Epithelial cell of prostate (primary cell): ENCODE results near the gene RAB35.

ENCODE experiments used
- DNase-seq: peaks from one replicate; pipeline ENCODE4 v3.0.0-alpha.2; 2011; ENCODE audit warnings: low read depth, low spot score
- H3K27ac ChIP-seq: fragments of 450-650 bp; 2 replicates; pipeline ENCODE4 v1.5.1; 2017; ENCODE audit warnings: mild to moderate bottlenecking

The RAB35 gene

DNA sequence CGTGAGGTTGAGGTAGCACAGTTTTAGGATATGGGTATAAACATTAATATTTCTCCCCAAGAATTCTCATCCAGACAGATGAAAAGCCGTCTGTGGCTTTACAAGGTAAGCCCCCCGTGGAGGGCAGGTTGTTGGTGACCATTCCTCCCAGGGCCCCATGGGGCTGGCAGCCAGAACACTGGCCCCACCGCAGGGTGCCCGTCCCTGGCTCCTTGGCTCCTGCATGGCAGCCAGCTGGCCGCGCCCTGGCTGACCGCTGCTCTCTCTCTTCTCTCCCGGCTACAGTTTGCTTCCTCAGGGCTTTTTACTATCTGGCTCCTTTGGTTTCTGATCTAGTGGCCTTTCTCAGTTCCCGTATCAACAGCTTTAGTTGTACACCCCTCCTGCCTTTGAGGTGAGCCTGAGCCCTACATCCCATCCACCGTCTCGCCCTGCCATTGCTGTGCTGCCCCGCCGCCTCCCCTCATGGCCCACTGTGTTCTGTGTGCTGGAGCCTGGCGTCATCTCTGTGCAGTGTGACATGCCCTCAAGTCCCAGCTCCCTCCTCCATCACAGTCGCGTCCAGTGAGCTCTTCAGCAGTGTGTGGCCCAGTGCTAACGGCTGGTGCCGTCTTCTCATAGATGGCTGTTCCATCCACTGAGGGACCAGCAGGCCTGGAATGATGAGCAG, 25.8 kb downstream of the RAB35 start:
- no peak for DNase-seq
- no peak overlapping the region for H3K27ac ChIP-seq

DNA sequence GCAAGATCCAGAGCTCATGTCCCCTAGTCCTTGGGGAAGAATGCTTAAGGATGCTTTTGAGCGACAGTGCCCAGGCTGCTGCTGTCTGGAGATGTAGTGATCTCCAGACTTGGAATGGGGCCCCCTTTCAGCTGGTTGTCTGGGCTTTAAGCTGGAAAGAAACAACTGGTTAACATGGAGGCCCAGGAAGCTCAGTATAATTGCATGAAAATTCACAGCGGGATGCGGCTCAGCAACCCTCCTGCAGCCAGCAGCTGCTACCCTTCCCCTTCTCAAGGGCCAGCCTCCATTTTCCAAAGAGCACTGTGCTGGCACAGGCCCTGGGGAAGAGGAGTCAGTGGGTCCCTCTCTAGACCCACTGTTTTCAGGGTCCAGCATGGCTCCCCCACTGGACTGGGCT, 26.3 kb downstream of the RAB35 start:
- DNase-seq: no peak
- no peak overlapping the region for H3K27ac ChIP-seq

DNA sequence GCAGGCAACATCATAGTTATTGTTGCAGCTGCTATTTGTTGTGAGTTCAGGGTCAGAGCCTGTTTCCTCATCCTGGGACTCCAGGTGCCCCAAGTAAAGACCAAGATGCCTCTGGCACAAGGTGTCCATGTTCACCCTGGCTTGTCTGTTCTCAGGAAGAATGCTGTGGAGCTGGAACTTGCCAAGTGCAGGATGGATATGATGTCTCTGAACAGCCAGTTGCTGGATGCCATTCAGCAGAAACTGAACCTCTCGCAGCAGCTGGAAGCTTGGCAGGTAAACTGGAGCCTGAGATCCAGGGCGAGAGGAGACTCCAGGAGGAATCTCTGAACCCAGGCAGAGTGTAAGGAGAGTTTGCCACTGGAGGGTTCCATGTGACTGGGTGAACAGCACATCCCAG, 26.8 kb downstream of the RAB35 start:
- DNase-seq: no peak
- H3K27ac ChIP-seq: no peak overlapping the region

DNA sequence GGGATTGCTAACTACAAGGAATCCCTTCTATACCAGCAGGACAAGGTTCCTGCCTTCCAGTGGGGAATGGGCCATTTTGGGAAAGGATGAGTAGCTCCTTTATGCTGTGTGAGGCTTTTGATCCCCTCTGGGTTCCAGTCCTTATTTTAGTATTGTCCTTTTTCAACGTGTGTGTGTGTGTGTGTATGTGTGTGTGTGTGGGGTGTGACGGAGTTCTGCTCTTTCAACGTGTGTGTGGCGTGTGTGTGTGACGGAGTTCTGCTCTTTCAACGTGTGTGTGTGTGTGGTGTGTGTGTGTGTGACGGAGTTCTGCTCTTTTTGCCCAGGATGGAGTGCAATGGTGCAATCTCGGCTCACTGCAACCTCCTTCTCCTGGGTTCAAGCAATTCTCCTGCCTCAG, 27.4 kb downstream of the RAB35 start:
- no peak overlapping the region for H3K27ac ChIP-seq
- DNase-seq: no peak

DNA sequence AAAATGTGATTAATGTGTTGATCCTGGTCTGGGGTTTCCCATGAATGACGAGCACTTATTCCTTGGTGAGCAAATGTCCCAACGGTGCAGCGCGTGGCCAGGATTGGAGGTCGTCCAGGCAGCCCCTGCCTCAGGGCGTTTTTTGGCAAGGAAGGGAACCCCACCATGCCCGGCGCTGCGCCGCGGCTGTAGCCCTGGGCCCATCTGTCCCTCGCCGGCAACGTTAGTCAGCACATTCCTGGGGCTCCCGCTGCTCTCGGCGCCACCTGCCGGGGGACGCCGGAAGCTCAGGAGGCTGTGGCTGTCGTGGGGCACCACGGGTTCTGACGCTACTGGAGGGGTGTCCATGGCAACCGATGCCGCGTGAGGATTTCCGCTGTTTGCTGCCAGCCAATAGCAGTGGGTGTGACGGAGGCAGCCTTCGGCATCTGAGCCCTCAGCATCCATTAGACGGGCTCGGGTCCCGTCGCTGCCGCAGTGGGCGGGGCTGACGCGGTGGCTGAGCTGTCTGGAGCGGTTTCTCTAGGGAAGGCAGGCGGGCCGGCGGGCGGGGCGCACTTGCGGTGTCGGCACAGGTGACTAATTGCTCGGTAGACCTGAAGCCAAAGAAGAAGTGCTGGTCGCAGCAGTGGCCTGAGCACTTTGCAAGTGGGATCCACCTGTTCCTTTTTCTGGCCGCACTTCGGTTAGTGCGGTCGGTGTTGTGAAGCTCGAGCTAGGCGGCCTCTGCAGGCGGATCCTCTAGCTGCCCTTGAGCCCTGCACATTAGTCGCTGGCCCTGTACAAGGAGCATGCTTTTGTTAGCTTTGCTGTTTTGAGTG, 29.5 kb downstream of the RAB35 start:
- H3K27ac ChIP-seq: peak overlapping the region; percentile 42
- DNase-seq: peak; percentile 93

DNA sequence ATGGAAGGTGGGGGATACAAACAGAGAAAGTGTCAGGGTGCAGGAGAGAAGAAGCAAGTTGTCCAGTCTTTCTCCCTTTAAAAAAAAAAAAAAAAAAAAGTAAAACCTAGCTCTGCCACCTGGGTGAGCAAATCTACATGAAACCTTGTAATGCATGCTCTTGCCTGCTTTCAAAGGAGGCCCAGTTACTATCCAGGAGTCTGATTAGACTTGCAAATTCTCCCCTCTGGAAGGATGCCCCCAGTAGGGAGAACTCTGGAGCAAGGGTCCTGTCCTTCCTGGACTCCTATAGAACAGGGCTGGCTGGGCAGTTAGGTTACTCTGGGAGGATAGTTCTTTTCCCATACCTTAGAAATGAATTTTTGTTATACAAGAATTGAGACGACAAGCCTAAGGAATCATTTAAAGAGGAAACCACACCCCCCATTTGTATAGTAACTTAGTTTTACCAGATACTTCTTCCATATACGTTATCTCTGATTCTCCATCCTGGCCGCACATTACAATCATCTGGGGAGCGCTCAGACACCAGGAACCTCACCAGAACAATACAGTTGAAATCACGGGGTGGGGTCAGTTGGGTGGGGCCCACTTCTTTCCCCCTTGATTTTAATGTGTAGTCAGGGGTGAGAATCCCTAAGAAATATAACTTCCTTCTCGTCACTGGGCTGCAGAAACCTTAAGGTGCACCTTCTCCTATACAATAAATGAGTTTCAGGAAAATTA, 30.5 kb downstream of the RAB35 start:
- no peak for DNase-seq
- H3K27ac ChIP-seq: peak overlapping the region; percentile 42

DNA sequence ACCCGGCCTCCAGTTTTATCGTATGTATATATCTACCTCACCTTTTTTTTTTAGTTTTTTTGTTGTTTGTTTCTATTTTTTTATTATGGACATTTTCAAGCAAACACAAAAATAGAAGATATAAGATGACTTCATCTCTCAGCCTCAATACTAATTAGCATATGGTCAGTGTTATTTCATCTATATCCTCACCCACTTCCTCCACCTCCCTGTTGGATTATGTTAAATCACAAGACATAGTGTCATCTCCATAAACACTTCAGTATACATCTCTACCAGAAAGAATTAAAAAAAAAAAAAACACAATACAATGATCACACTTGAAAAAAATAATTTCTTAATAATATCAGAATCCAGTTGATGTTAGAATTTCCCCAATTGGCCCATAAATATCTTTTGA, 34.9 kb downstream of the RAB35 start:
- DNase-seq: no peak
- no peak overlapping the region for H3K27ac ChIP-seq

DNA sequence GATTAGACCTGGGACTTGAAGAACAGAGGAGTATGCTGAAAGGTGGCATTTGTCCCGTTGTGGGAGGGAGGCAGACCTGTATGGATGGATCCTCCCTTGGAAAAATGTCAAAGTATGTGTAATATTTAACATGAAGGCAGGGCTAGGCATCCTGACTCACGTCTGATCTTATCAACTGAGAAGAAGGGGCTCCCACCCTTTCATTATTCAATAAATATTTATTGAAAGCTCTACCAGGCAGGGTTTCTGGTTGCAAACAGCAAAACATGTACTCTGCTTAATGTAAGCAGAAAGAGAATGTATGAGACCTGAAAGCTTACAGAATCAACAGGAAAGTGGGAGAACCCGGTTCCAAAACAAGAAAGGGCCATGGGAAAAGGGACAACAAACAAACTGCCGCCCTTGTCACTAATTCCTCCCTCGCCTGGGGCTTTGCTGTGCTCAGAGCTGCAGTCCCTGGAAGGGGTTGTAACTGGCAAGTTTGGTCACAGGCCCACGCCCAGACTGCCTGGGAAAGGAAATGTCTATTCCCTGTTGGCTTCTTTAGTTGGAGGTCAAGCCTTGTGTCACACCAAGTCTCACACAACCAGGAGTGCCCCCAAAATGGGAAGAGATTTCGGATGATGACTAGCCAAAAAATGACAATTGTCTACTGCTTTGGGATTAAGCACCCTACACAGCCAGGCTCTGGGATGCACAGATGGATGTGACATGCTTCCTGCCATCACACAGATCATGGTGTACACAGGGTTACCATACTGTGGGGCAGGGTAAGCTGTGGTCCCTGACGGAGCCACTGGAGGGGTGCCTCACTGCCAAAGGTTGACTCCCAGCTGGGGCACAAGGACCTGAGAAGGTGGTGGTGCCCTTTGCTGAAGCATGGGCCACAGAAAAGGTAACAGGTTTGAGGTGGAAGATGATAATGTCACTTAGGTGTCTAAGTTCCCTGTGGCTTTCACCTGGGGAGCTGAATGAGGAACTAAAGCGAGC, 36.8 kb downstream of the RAB35 start:
- peak; percentile 58 for DNase-seq
- peak overlapping the region; percentile 74 for H3K27ac ChIP-seq

DNA sequence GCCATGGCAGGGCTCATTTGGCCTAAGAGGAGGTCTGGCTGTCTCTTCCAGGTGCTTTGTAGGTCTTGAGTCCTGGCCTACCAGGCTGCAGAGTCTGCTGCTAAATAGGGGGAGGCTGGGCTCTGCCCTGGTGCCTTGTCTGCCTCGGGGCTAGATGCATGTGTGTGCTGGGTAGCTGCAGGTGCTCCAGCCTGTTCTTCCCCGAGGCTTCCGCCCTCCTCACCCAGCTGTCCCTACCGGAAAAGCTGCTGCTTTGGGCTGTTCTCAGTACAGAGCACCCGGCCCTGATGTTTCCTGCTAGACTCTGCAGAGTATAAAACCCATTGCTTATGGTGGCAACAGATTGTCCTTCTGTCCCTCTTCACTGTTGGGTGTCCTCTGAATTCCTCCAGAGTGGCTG, 37.7 kb downstream of the RAB35 start:
- no peak for DNase-seq
- H3K27ac ChIP-seq: peak overlapping the region; percentile 74

DNA sequence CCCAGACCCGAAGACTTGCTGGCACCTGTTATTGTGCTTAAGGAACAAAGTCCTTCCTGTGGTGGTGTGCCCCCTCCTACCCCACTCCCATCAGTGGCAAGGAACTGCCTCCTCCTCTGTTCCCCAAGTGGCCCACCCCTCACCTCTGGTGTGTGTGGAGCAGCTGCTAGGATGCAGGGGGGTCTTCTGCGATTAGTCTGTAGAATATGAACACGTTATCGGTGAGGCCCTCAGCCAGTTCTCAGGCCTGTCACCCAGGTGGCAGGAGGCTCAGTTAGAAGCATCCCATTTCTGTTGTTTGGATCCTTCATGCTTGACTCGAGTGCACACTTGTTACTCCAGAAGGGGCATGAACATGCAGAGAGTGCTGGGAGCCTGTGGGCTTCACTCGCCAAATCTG, 39.3 kb downstream of the RAB35 start:
- no peak for DNase-seq
- no peak overlapping the region for H3K27ac ChIP-seq

DNA sequence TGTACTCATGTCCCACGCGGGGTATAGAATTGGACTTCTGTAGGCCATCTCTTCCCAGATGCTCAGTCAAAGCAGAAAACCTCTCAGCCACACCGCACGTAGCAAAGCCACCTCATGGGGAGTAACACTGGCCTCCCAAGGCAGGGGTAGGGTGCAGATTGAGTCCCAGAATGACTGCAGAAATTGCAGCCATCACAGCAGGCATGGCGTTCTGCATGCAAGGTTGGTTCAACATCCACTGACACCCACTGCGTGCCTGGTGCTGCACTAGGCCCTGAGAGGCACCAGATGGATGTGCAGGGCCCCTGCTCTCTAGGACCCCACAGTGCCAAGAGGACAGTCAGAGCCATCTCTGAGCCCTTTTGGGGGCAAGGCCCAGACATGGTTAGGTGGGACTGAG, 39.9 kb downstream of the RAB35 start:
- no peak for DNase-seq
- H3K27ac ChIP-seq: no peak overlapping the region

DNA sequence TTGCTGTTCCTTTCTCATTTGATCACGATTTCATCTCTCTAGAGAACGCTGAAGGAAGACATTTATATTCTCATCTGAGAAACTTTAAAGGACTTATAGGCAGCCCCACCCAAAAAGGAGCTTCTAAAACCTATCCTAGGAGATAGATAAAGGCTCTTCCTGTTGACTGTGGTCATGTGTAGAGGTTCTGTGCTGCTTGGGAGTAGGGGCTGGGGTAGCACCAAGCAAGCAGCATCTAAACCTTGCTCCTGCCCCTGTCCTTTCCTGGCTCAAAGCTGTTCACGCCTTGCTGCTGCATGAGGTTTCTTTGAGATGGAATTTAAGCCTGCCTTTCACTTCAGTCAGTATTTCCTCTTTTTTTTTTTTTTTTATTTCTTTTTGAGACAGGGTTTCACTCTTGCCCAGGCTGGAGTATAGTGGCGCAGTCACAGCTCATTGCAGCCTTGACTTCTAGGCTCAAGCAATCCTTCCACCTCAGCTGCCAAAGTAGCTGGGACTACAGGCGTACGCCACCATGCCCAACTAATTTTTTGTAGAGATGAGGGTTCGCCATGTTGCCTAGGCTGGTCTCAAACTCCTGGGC, 41.4 kb downstream of the RAB35 start:
- no peak overlapping the region for H3K27ac ChIP-seq
- DNase-seq: no peak

DNA sequence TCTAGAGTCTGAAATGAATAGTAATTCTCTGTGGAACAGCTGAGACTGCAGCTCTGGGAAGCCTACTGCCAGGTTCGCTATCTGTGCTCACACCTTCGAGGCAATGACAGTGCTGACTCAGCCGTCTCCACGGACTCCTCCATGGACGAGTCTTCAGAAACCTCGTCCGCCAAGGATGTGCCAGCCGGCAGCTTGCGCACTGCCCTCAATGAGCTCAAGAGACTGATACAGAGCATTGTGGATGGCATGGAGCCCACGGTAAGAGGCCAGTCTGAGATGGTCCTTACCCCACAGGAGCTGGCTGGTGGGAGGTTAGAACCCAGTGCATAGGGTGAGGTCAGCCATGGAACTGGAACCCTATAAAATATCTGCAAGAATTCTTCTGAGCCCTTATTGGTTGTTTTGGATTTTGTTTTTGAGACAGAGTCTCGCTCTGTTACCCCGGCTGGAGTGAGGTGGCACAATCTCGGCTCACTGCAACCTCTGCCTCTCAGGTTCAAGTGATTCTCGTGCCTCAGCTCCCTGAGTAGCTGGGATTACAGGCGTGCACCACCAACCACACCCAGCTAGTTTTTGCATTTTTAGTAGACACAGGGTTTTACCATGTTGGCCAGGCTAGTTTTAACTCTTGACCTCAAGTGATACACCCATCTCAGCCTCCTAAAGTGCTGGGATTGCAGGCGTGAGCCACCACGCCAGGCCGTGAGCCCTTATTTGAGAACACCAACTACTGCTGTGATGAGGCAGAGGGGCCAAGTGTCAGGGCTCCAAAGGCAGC, 43.9 kb downstream of the RAB35 start:
- H3K27ac ChIP-seq: no peak overlapping the region
- DNase-seq: no peak

DNA sequence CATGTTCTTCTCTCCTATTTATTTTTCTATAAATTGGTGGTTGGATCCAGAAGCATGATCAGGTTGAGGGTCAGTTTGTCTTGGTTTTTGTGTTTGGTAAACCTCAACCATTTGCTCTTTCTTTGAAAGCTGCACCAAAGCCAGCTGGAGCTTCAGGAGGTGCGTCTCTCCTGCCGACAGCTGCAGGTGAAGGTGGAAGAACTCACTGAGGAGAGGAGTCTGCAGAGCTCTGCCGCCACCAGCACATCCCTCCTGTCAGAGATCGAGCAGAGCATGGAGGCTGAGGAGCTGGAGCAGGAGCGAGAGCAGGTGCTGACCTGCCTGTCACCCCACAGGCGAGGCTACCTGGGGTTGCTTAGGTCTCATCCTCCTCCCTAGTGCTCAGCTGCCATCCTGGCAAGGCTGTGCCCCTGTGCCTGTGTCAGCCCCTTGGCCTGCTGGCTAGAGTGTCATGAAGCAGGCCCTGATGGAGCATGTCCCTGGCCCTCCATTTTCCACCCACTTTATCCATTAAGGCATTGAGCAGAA, 45.0 kb downstream of the RAB35 start:
- no peak overlapping the region for H3K27ac ChIP-seq

DNA sequence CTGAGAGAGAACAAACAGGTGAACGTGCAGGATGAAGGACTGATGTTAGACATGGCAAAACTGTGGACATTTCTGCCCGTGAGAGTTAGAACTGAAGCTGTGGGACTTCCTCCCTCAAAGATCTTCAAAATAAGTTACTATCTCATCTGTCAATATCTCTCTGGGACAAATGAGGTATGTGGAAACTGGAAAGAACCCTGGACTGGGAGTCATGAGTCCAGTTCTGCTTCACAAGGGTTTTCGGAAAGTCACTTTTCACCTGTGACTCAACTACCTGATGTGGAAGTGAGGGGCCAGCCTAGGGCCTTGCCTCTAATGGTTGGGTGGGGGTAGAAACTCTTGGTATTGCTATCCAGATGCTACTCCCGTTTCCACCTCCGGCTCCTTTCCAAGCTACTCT, 47.3 kb downstream of the RAB35 start:
- H3K27ac ChIP-seq: no peak overlapping the region
- no peak for DNase-seq

More for the DNA sequence above, 45.0 kb downstream of the RAB35 start:
- no peak for DNase-seq

DNA sequence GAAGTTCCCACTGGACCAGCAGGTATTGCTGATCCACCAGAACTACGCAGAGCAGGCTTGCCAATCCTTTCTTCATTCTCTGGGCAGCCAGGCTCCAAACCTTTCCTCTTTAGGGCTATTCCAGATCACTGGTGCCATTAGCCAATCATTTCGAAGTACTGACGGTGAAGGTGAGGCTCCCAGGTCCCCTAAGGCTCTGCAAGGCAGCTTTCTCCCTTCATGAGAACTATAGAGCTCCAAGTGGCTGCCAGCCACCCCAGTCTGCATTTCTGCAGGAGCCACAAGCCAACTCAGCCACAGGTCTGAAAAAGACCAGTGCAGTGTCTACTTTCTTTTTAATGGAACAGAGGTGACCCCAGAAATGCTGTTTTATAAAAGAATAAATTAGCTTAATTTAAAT, 48.7 kb downstream of the RAB35 start:
- no peak overlapping the region for H3K27ac ChIP-seq
- no peak for DNase-seq

DNA sequence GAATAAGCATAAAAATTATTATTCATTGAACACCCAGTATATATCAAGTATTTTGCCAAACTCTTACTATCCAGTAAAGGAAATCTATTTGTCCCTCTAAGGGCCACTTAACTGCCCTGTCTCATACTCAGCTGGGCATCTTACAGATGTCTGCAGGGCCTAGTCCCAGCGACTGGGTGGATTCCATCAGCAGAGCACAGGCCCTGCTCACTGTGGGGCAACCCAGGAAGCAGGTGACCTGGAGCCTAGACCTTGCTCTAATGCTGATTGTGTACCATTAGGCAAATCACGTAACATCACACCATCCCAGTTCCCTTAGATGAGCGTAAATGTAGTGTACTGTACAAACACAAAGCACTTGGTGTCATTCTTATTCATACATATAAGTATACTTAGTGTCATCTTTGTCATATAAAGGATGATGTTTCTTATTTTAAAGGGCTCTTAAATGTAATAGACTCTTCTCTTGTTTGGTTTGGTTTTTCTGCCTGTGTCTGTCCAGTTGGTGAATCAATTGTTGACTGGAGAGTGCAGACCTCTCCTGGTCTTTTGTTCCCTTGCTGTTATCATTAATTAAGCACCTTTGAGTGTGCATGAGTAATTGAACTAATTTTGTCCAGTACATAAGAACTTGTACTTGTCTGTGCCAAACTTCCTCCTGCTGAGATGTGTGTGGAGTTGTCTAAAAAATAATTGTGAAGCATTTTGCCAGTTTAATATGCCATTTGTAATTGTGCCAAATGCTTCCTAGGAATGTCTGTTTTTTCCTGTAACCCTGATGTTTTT, 49.3 kb downstream of the RAB35 start:
- H3K27ac ChIP-seq: no peak overlapping the region
- no peak for DNase-seq

DNA sequence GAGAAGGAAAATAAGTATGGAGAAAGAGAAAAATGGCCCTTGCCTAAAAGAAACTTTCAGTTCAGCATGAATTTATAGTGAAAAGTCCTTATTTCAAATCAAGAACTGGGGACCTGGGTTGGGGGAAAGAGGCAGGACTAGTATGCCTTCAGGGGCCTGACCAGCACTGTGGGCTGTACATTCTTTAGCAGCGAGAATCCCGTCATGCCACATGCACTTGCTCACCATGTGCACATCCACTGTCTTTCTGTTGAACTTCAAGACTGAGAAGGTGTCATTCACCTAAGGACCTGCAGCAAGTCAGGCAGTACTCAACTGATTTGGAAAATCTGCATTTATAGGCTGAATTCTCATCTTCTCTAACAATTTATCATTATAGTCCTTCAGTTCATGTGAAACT, 50.2 kb downstream of the RAB35 start:
- DNase-seq: no peak
- no peak overlapping the region for H3K27ac ChIP-seq
